HCT116 (cell line): ENCODE results near the gene TAOK3. TPM values are rescaled to one million over a fixed set of nuclear protein-coding genes. Genes with fewer than 3 reads are reported as not detected.

ENCODE experiments used
- ATAC-seq: fragments of 200-7000 bp; cut with Tn5 transposase; 2 replicates; pipeline ENCODE4 v1.9.1; 2020; ENCODE audit warnings: mild to moderate bottlenecking, moderate library complexity
- BruUV-seq: library from RNA; stranded (reverse); fragments of 400-500 nt; replicated peaks from 2 replicates; lab custom pipeline; 2021; lab: Mats Ljungman, UMichigan
- CTCF ChIA-PET: fragments of 300-600 bp; sonication (Branson Sonifier 250); formaldehyde crosslinking; loops from one replicate; lab custom pipeline; 2021; ENCODE audit warnings: antibody characterized with exemption; lab: Charles Lee
- POLR2A ChIA-PET: fragments of 300-600, 350-600 bp; sonication (Branson Sonifier 250); formaldehyde crosslinking; loops from one replicate; lab custom pipeline; 2021; ENCODE audit warnings: antibody characterized with exemption; lab: Charles Lee
- RAD21 ChIA-PET, 2 experiments: fragments of 300-600 bp; sonication (Branson Sonifier 250); formaldehyde crosslinking; loops; one replicate each; lab custom pipeline; 2023; ENCODE audit warnings: low total read pairs in 2 of 2; ENCODE audit not compliant: uncharacterized antibody in 2 of 2, unreplicated experiment in 2 of 2, low non-redundant PET in 1 of 2; lab: Charles Lee
- DNase-seq: peaks from one replicate; pipeline ENCODE4 v3.0.0-alpha.2; 2010; ENCODE audit warnings: low read depth, low spot score
- H2AFZ ChIP-seq: fragments of 200-600 bp; shearing (Covaris generic), sonication (generic); 2 replicates; pipeline ENCODE4 v1.6.1; 2017; ENCODE audit warnings: low read depth, mixed run types, mixed read lengths, antibody characterized with exemption, low read length; ENCODE audit not compliant: poor library complexity, severe bottlenecking
- H3K27ac ChIP-seq: 2 replicates; pipeline ENCODE4 v1.5.1; 2012; ENCODE audit warnings: low read depth, low read length
- H3K27me3 ChIP-seq: fragments of 200-600 bp; sonication (generic); 2 replicates; pipeline ENCODE4 v1.6.1; 2016; ENCODE audit warnings: mixed run types, low read length, mixed read lengths; ENCODE audit not compliant: insufficient read depth
- H3K36me3 ChIP-seq, 2 experiments: fragments of 200-500 bp in 1 of 2; fragments of 200-600 bp in 1 of 2; sonication (Bioruptor generic) in 1 of 2; sonication (generic) in 1 of 2; 2 replicates each; pipeline versions ENCODE4 v1.5.1 to v1.6.1; 2014 to 2016; ENCODE audit warnings: low read length in 2 of 2, inconsistent platforms in 1 of 2, mixed read lengths in 1 of 2, mixed run types in 1 of 2; ENCODE audit not compliant: insufficient read depth in 2 of 2, control insufficient read depth in 1 of 2
- H3K4me1 ChIP-seq, 2 experiments: fragments of 200-600 bp in 1 of 2; sonication (generic) in 1 of 2; 2 replicates each; pipeline versions ENCODE4 v1.5.1 to v1.6.1; 2012 to 2017; ENCODE audit warnings: low read length in 2 of 2, inconsistent platforms in 1 of 2, mild to moderate bottlenecking in 1 of 2, mixed read lengths in 1 of 2, mixed run types in 1 of 2, moderate library complexity in 1 of 2; ENCODE audit not compliant: insufficient read depth in 2 of 2, control insufficient read depth in 1 of 2
- H3K4me2 ChIP-seq: fragments of 200-600 bp; sonication (generic); 2 replicates; pipeline ENCODE4 v1.6.1; 2017; ENCODE audit warnings: mixed run types, low read length, mixed read lengths
- H3K4me3 ChIP-seq, 2 experiments: fragments of 200-600 bp in 1 of 2; sonication (generic) in 1 of 2; replicated peaks in 1 of 2; 2 replicates each; pipeline ENCODE4 v1.5.1; 2011 to 2016; ENCODE audit warnings: low read length in 2 of 2, control low read depth in 1 of 2, low read depth in 1 of 2, mild to moderate bottlenecking in 1 of 2, mixed read lengths in 1 of 2, mixed run types in 1 of 2
- H3K79me2 ChIP-seq: fragments of 200-600 bp; sonication (generic); 2 replicates; pipeline ENCODE4 v1.6.1; 2017; ENCODE audit warnings: mild to moderate bottlenecking, mixed run types, low read length, moderate library complexity, mixed read lengths; ENCODE audit not compliant: insufficient read depth
- H3K9ac ChIP-seq: fragments of 200-600 bp; sonication (generic); 2 replicates; pipeline ENCODE4 v1.6.1; 2016; ENCODE audit warnings: low read length, mixed read lengths
- H3K9me2 ChIP-seq: fragments of 200-600 bp; sonication (generic), shearing (Covaris generic); 2 replicates; pipeline ENCODE4 v1.6.1; 2017; ENCODE audit warnings: mixed run types, mild to moderate bottlenecking, moderate library complexity; ENCODE audit not compliant: insufficient read depth
- H3K9me3 ChIP-seq, 2 experiments: fragments of 200-500 bp in 1 of 2; fragments of 200-600 bp in 1 of 2; sonication (Bioruptor generic) in 1 of 2; sonication (generic) in 1 of 2; 2 replicates each; pipeline ENCODE4 v1.6.1; 2014 to 2017; ENCODE audit warnings: low read length in 2 of 2, mixed read lengths in 2 of 2, inconsistent platforms in 1 of 2, low read depth in 1 of 2, mild to moderate bottlenecking in 1 of 2, mixed run types in 1 of 2, moderate library complexity in 1 of 2; ENCODE audit not compliant: control insufficient read depth in 1 of 2, insufficient read depth in 1 of 2
- H4K20me1 ChIP-seq: fragments of 200-600 bp; sonication (generic), shearing (Covaris generic); 2 replicates; pipeline ENCODE4 v1.6.1; 2017; ENCODE audit warnings: mixed run types, mild to moderate bottlenecking, moderate library complexity; ENCODE audit not compliant: insufficient read depth
- ATF3 ChIP-seq: IDR thresholded peaks from 2 replicates; pipeline ENCODE4 v1.6.1; 2012
- CBX3 ChIP-seq: IDR thresholded peaks from 2 replicates; pipeline ENCODE4 v1.6.1; 2012; ENCODE audit warnings: low read depth
- CEBPB ChIP-seq: IDR thresholded peaks from 2 replicates; pipeline ENCODE4 v1.6.1; 2012; ENCODE audit warnings: low read depth
- CTCF ChIP-seq, 3 experiments: fragments of 200-600 bp in 1 of 3; sonication (generic) in 1 of 3; IDR thresholded peaks in 2 of 3; conservative IDR thresholded peaks in 1 of 3; 2 replicates each; pipeline ENCODE4 v1.5.1; 2012 to 2017; ENCODE audit warnings: low read depth in 2 of 3, low read length in 2 of 3, antibody characterized with exemption in 1 of 3, borderline replicate concordance in 1 of 3, control low read depth in 1 of 3, mild to moderate bottlenecking in 1 of 3, mixed read lengths in 1 of 3, mixed run types in 1 of 3, moderate library complexity in 1 of 3; ENCODE audit not compliant: insufficient read depth in 1 of 3
- EGR1 ChIP-seq: IDR thresholded peaks from 2 replicates; pipeline ENCODE4 v1.6.1; 2012; ENCODE audit warnings: low read depth
- EZH2phosphoT487 ChIP-seq: fragments of 200-600 bp; IDR thresholded peaks from 2 replicates; pipeline ENCODE4 v1.6.1; 2018; ENCODE audit warnings: antibody characterized with exemption, borderline replicate concordance
- JUND ChIP-seq: IDR thresholded peaks from 2 replicates; pipeline ENCODE4 v1.6.1; 2012
- POLR2A ChIP-seq: IDR thresholded peaks from 2 replicates; pipeline ENCODE4 v1.7.0; 2011; ENCODE audit warnings: borderline replicate concordance; ENCODE audit not compliant: insufficient read depth, insufficient read length; ENCODE audit errors: extremely low read depth
- POLR2AphosphoS5 ChIP-seq: IDR thresholded peaks from 2 replicates; pipeline ENCODE4 v1.6.1; 2011; ENCODE audit warnings: mild to moderate bottlenecking, low read depth, low read length, moderate library complexity
- REST ChIP-seq: IDR thresholded peaks from 2 replicates; pipeline ENCODE4 v1.6.1; 2012; ENCODE audit warnings: low read depth
- SIN3A ChIP-seq: IDR thresholded peaks from 2 replicates; pipeline ENCODE4 v1.6.1; 2012; ENCODE audit warnings: low read depth
- SP1 ChIP-seq: IDR thresholded peaks from 2 replicates; pipeline ENCODE4 v1.6.1; 2012; ENCODE audit warnings: low read depth
- SRF ChIP-seq: IDR thresholded peaks from 2 replicates; pipeline ENCODE4 v1.6.1; 2012; ENCODE audit warnings: low read depth
- YY1 ChIP-seq: IDR thresholded peaks from 2 replicates; pipeline ENCODE4 v1.6.1; 2011; ENCODE audit warnings: low read length, low read depth, moderate library complexity, mild to moderate bottlenecking; ENCODE audit not compliant: insufficient replicate concordance; ENCODE audit errors: extremely low read depth
- ZFX ChIP-seq: fragments of 450-650 bp; IDR thresholded peaks from 2 replicates; pipeline ENCODE4 v1.6.1; 2017
- ZNF274 ChIP-seq: fragments of 200-500 bp; sonication (Bioruptor generic); IDR thresholded peaks from 2 replicates; pipeline ENCODE4 v1.6.1; 2014; ENCODE audit warnings: mild to moderate bottlenecking, low read depth, low read length, inconsistent platforms
- intact Hi-C: fragments of 100-400 bp; cut with micrococcal nuclease; formaldehyde crosslinking; loops from 2 replicates; pipeline ENCODE4 v1.10.0; 2022
- total RNA-seq: library from RNA; stranded (reverse); gene quantifications from one replicate; pipeline ENCODE4 v1.2.1, GENCODE V29; 2021; ENCODE audit not compliant: unreplicated experiment

Gene TAOK3
- total RNA-seq, 1 experiment from 2014 or later: 10.5 TPM

- no peak overlapping the region for H3K4me3 ChIP-seq
- H3K9ac ChIP-seq: no peak overlapping the region
- H3K9me2 ChIP-seq: no peaks in the 10 kb centered on the region
- ChIA-PET POLR2A (no interaction called here), RAD21 (no interaction called here), CTCF (no interaction called here)
- H3K27ac ChIP-seq: no peak overlapping the region
- no TSS peak for BruUV-seq
- no peaks in the 10 kb centered on the region for H3K27me3 ChIP-seq
- peaks cover 16% of the 10 kb centered on the region; the same call in 1 of the 2 replicates for H3K79me2 ChIP-seq
- DNase-seq (no peak), ATAC-seq (no peak)
- H3K9me3 ChIP-seq: no peaks in the 10 kb centered on the region
- TF ChIP-seq SIN3A: no peak
- no peak for TF ChIP-seq EGR1
- no peak for TF ChIP-seq POLR2A
- no peak for TF ChIP-seq JUND
- no peak for TF ChIP-seq ZFX
- TF ChIP-seq ATF3: no peak
- TF ChIP-seq SRF: no peak
- no peak for TF ChIP-seq EZH2phosphoT487
- no peak for TF ChIP-seq YY1
- no peak for TF ChIP-seq CTCF (IDR thresholded peaks at IDR 0.05 in 2 of 3, conservative IDR thresholded peaks at IDR 0.05 in 1 of 3; ENCODE audit: borderline replicate concordance in 1 of 3, insufficient read depth in 1 of 3, low read depth in 2 of 3, low read length in 2 of 3)
- no peak for TF ChIP-seq SP1
- TF ChIP-seq REST: no peak
- TF ChIP-seq CEBPB: no peak
- no peak for TF ChIP-seq CBX3
- TF ChIP-seq POLR2AphosphoS5: no peak
- no peak for TF ChIP-seq ZNF274
- intact Hi-C loops: no loop called here
- no peak overlapping the region for H3K4me2 ChIP-seq
- no peak overlapping the region for H2AFZ ChIP-seq
- no peaks in the 10 kb centered on the region for H3K4me1 ChIP-seq
- H4K20me1 ChIP-seq: no peaks in the 10 kb centered on the region
- H3K36me3 ChIP-seq: peaks cover 19 to 32% of the 10 kb centered on the region in 2 experiments
Observed at GRCh38 chr12:118145798-118146156, 226.9 kb downstream of the TAOK3 start.
